Measurements from ENCODE around the gene GRK5.

The GRK5 gene

GRCh38 chr10:119323085-119324016 lies 116.0 kb downstream of the GRK5 start:
- no peak for DNase-seq

DNA sequence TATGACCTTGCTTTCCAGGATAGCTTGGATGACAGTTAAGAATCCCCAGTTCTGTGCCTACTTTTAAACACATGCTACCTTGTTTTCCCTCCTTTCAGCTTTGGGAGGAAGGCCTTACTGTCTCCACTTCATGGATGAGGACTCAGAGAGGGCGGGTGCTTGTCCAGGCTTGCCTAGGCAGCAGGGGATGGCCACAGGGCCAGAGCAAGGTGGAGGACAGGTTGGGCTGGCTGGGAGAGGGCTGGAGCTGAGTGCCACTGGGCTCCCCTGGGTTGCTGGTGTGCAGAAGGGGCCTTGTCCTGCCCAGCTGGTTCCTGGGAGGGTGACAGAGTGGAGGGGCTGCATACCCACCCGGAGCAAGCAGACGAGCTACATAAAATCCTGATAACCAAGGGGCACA lies 117.8 kb downstream of the GRK5 start:
- DNase-seq, result no peak

DNA sequence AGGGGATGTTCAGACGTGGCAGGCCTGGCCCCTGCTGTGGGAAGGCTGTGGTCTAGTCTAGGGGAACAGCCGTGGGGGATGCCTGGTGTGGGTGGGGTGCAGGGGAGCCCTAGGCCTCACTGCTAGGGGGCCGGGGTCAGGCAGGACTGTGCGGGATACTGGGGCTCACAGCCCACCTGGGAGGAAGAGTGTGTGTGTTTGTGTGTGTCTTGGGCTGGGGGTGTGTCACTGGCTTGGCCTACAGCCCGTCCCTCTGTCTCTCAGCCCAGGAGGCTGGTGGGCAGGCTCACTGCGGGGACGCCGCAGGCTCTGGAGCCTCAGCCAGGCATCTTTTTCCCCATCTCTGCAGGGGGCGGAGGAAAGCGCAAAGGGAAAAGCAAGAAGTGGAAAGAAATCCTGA lies 118.8 kb downstream of the GRK5 start:
- DNase-seq, result no peak

DNA sequence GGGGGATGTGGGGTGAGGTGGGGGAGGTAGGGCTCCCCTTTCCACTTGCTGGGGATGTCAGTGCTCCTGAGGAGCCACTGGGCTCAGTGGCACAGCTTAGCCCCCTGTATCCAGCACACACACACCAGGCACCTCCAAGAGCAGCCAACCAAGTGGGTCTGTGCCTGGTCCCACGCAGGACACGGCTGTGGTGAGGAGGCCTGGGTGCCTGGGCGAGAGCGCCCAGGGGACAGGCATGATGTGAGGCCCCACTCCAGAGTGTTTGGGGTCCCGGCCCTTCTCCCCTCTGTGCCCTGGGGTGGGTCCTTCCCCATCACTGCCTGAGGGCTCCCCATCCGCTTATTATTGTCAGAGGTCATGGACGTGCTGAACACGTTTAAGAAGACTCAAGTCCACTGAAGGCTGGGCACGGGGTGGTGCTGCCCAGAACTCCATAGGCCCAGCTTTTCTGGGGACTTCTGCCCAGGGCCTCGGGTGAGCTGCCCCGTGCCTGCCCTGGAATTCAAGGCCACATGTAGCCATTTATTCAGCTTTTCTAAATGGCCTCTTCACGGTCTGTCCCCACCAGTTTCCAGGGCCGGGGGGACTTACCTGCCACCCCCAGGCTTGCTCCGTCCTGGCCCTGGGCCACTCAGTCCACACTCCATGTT lies 119.8 kb downstream of the GRK5 start:
- DNase-seq, result no peak

DNA sequence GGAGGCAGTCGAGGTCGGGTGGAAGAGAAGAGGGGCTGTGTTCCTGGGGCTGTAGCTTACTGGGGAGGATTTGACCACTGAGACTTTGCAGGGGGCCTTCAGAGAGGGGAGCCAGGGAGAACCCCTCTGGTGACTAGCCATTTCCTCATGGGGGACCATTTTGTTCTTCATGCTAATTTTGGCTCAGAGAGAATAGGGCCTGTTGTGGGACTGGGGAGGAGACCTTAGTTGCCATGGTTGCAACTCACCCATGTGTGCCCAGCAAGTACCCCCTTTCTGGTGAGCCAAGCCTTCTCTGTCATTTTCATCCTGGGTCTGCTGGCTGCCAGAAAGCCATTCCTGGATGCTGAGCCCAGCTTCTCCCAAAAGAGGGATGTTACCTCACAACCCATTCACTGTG lies 120.9 kb downstream of the GRK5 start:
- no peak for DNase-seq

- DNase-seq, result no peak
Observed at GRCh38 chr10:119330342-119330741, 123.0 kb downstream of the GRK5 start.

GRCh38 chr10:119331061-119331460 lies 123.7 kb downstream of the GRK5 start:
- no peak for DNase-seq

DNA sequence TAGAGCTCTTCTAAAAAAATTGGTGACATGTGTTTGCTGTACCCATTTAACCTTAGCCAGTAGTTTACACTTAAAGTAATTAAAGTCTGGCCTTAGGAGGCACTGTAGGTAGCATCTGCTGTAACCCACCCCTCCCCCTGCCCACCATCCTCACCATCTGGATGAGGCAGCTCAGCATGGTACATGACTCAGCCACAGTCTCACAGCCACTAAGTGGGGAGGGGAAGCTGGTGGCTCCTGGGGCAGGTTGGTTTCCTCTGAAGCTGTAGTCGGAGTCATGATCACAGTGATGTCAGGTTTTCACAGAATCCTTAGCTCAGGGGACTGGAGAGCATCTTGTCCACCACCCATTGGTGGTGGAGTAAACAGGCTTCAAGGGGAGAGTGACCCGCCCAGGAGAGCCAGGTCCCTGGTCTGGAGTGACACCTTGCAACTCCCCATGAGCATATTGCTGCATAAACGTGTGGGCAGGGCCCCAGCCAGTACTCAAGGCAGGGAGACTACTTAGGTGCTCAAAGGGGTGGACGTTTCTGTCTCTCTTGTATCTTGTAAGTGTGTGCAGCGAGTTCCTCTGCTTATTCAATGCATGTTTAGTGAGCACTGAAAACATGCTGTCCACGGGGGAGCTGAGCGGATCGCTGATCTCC lies 125.9 kb downstream of the GRK5 start:
- DNase-seq, result no peak

- no peak for DNase-seq
Observed at GRCh38 chr10:119335671-119336353, 128.4 kb downstream of the GRK5 start.

DNA sequence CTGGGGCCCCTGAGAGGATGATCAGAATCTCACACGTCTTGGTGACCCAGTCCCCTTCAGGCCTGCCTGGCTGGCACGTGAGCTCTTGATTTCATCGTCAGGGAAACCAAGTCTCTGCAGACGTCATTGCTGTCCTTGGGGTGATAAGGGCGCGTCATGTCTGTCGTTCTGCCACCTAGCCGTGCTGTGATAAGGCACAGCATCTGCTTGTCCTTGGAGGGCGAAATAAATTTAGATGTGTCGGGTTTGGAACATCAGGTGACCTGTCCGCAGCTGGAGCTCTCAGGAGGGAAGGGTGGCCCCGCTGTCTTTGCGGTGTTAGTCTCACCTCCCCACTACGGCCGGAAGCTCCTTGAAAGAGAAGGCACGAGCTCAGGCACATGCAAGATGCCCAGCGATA lies 129.2 kb downstream of the GRK5 start:
- DNase-seq, result no peak

- DNase-seq, result no peak
Observed at GRCh38 chr10:119337223-119337622, 129.9 kb downstream of the GRK5 start.

DNA sequence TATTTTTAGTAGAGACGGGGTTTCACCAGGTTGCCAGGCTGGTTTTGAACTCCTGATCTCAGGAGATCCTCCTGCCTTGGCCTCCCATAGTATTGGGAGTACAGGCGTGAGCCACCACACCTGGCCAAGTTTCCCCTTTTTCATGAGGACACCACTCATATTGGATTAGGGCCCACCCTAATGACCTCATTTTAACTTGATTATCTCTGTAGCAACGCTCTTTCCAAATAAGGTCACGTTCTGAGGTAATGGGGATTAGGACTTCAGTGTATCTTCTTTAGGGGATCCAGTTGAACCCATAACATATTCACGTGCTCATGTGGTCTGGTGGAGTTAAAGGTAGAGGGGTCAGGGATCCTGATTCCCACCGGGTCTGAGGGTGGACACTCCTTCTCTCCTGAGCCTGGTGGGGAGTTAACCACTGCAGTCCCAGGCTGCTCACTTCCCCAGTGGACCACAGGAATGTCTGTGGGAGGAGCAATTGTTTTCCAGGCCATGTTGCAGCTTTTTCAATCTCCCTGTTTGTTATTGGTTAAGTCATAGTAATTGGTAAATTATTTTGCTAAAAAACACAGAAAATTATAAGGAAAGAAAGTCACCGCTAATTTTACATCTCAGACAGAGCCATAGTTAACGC lies 130.5 kb downstream of the GRK5 start:
- DNase-seq, result no peak

DNA sequence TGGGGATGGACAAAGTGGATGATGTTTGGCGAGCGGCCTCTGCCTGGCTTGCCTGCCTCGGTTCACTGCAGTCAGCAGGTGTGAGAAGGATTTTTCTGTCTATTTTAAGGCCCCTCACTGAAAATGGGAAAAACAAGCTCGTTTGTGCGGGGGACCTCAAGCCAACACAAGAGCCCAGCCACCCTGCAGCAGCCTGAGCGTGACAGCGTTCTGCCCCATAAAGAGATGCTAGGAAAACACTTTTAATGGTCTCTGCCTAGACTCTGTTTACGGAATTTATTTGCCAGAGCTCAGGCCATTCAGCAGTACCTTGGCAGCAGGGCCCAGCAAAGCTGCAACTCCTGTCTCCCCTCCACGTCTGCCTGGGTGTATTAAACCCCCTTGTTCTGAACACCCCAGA lies 131.7 kb downstream of the GRK5 start:
- DNase-seq, result no peak

- no peak for DNase-seq
Observed at GRCh38 chr10:119340893-119341458, 133.6 kb downstream of the GRK5 start.

DNA sequence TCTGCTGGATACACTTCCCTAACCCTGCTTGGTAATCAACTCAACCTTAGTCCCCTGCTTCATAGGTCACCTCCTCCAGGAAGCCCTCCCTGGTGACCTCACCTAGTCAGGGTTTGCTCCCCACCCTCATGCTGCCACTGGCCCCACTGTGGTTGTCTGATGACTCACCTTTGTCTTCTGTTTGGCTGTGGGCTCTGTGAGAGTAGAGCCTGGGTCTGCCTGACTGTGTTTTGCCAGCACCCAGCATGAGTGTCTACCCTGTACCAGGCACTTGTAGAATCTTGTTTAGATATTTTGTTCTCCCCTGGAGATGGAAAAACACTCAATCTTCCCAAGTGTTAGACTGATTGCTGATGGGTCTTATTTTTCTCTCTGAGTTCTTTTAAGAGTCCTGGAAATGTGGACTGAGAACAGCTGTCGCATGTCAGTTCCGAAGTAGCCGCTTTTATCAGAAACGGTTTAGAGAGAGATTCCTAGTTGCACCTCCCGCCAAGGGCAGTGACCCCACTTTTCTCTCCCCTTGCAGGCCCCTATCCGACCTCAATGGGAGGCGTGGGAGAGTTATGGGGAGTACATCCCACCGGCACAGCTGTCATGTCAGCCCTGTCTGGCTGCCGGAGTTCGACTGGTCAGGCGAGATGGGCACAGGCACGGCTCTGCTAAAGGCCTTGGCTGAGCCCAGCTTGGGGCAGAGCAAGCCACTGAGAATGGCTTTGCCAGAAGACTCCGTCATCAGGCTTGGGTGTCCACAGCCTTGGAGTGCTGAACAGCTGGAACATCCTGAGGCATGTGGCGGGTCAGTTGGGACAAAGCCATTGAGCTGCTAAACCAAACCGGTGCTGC lies 134.3 kb downstream of the GRK5 start:
- no peak for DNase-seq

DNA sequence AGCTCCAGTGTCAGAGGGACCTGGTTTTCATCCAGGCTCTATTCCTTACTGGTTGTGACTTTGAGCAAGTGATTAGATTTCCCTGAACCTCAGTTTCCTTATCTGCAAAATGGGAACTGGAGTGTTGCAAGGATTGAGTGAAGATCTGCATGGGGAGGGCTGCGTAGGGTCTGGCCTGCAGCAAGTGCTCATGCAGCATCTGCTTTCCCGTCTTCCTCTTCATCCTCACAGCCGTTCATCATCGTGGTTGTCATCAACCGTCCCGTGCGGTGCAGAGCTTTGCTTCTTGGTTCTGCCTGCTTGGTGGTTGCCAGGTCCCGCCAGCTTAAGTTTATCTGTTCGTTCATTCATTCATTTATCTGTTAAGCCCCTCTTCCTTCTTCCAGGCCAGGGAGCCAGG lies 135.0 kb downstream of the GRK5 start:
- DNase-seq, result no peak

DNA sequence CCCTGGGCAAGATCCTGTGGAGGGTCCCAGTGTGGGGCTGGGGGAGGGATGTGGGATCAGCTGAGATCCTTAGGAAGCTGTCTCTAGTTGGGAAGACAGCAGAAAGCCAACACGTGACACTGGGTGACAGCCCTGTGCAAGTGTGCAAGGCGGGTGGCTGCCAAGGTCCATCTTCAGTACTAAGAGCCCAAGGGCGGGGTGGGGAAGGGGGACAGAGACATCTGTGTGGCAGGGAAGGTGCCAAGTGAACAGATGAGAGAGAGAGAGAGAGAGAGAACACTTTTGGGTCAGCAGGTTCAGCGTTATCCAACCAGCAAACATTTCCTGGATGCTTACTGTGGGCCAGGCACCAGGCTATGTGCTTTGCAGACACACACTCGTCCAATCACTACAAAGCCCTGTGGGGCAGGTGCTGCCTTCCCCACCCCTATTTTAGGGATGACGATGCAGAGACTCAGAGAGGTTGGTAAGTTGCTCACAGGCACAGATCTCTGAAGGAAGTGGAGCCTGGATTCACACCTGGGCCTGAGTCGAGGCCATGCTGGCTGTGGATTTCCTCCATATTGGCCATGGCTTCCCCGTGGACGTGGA lies 135.7 kb downstream of the GRK5 start:
- DNase-seq, result no peak

DNA sequence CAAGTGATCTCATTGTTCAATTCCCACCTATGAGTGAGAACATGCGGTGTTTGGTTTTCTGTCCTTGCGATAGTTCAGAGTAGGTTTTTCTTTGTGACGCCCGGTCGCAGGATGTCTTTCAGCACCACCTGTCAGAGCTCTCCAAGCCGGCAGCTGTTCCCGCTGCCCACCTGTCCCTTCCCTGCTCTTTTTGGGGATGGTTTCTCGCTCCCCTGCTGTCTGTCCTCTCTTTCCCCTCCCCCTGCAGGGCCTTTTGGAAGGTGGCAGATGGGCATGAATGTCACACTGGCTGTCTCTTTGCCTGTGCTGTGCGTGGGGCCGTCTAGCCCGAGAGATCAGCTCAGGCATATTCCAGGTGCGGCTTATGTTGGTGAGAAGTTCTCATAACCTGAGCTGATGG lies 137.0 kb downstream of the GRK5 start:
- DNase-seq, result no peak

GRCh38 chr10:119346095-119346832 lies 138.9 kb downstream of the GRK5 start:
- no peak for DNase-seq
